ENCODE measurements around the gene MSX1.

GRCh38 chr4:4853371-4853823 is 6.1 kb upstream of the MSX1 start:
- no peak for TF ChIP-seq CTCF (IDR thresholded peaks at IDR 0.05)
- no peak for TF ChIP-seq POLR2A (IDR thresholded peaks at IDR 0.05)
